ENCODE data around the gene MX2. TPM values are rescaled to one million over a fixed set of nuclear protein-coding genes. Genes with fewer than 3 reads are reported as not detected.

The MX2 gene
- total and polyA plus RNA-seq, 2 donors (not counting 1 experiment from before 2014, with no cell fraction given), result 51.2 to 64.3 TPM

- Histone ChIP-seq H3K4me3 (ENCODE audit: control extremely low read depth in 1 of 5, extremely low read depth in 1 of 5, insufficient read depth in 1 of 5, low read depth in 2 of 5, low read length in 4 of 5) (no peak overlapping the region), H3K79me2 (ENCODE audit: control insufficient read depth, insufficient read depth, low read length) (peaks cover 26% of the 10 kb centered on the region), H3K36me3 (replicated peaks in 1 of 2; ENCODE audit: control extremely low read depth in 1 of 2, control insufficient read depth in 1 of 2, extremely low read depth in 1 of 2, insufficient read depth in 2 of 2, low read length in 1 of 2) (peaks cover 0 to 14% of the 10 kb centered on the region in 2 experiments), H3K9ac (ENCODE audit: low read length) (no peak overlapping the region), H3K4me2 (replicated peaks; ENCODE audit: low read depth, low read length, poor library complexity, severe bottlenecking) (no peak overlapping the region), H3K9me3 (ENCODE audit: control extremely low read depth in 1 of 3, control insufficient read depth in 2 of 3, insufficient read depth in 1 of 3, low read length in 2 of 3) (no peaks in the 10 kb centered on the region), H4K20me1 (ENCODE audit: control insufficient read depth, insufficient read depth, low read length, poor library complexity, severe bottlenecking) (no peaks in the 10 kb centered on the region), H2AFZ (ENCODE audit: insufficient read depth, low read depth, low read length, poor library complexity, severe bottlenecking) (no peak overlapping the region), H3K27ac (ENCODE audit: low read length in 2 of 2) (peak overlapping the region in 1 of 2 donors; percentile 94), H3K27me3 (replicated peaks in 1 of 4; ENCODE audit: control extremely low read depth in 1 of 4, control insufficient read depth in 3 of 4, insufficient read depth in 4 of 4, low read length in 3 of 4) (no peaks in the 10 kb centered on the region), H3K4me1 (ENCODE audit: control insufficient read depth in 2 of 2, insufficient read depth in 2 of 2, low read length in 2 of 2) (peaks cover 25 to 43% of the 10 kb centered on the region in 2 donors)
- Mint-ChIP-seq H3K27ac (peak overlapping the region; percentile 53), H3K27me3 (no peaks in the 10 kb centered on the region), H3K9me3 (ENCODE audit: insufficient read depth) (no peaks in the 10 kb centered on the region), H3K4me3 (no peak overlapping the region), H3K4me1 (peaks cover 40% of the 10 kb centered on the region)
- no peak for TF ChIP-seq EZH2 (IDR thresholded peaks at IDR 0.05; ENCODE audit: borderline replicate concordance, insufficient read depth, low read depth, low read length, poor library complexity, severe bottlenecking)
- TF ChIP-seq CTCF (IDR thresholded peaks at IDR 0.05), result no peak
- no peak for ATAC-seq (ENCODE audit: low read depth)
- intact Hi-C loops (cut with micrococcal nuclease), result loop anchor here (5.0 to 10.0 kb wide), 3 partner anchors 193 to 875 kb away; partner anchors contain the start of gene BACE2
- DNase-seq, result no peak
- ChIA-PET POLR2A (no interaction called here), CTCF (interaction anchor here (1.9 to 2.8 kb wide), 3 partner anchors 9 to 100 kb away, joined by 5 to 15 read pairs (median 7); no protein-coding TSS in a partner anchor)
- WGBS (ENCODE audit: insufficient coverage), result over 99% methylated on average over 18 of the region's 22 CpGs
Observed at GRCh38 chr21:41360072-41360821, 1.6 kb upstream of the MX2 start.

Data from B cell (primary cell).